Mucosa of descending colon (tissue), 3 donors: ENCODE results near the gene MC4R. TPM values are rescaled to one million over a fixed set of nuclear protein-coding genes. Genes with fewer than 3 reads are reported as not detected.

Source experiments
- ATAC-seq: fragments of 200-7000 bp; cut with Tn5 transposase; one replicate; pipeline ENCODE4 v1.9.1; 2020; ENCODE audit warnings: mild to moderate bottlenecking, moderate library complexity
- DNase-seq, 3 donors: peaks; one replicate each; pipeline ENCODE4 v3.0.0-alpha.2; 2020
- H3K36me3 ChIP-seq: fragments of 200-600 bp; one replicate; pipeline ENCODE4 v1.8.0; 2021; ENCODE audit warnings: low read depth, mild to moderate bottlenecking
- H3K4me1 ChIP-seq: fragments of 200-600 bp; one replicate; pipeline ENCODE4 v1.8.0; 2021; ENCODE audit warnings: low read depth, mild to moderate bottlenecking
- H3K4me3 ChIP-seq: fragments of 200-600 bp; one replicate; pipeline ENCODE4 v1.8.0; 2021; ENCODE audit warnings: mild to moderate bottlenecking
- H3K9me3 ChIP-seq: fragments of 200-600 bp; one replicate; pipeline ENCODE4 v1.8.0; 2021; ENCODE audit warnings: mild to moderate bottlenecking
- intact Hi-C, 2 donors: fragments of 100-400 bp; cut with DNase I in 1 of 2; cut with micrococcal nuclease in 1 of 2; formaldehyde crosslinking; loops; one replicate each; pipeline versions ENCODE4 v1.11.0 to v1.11.1; 2022; cut with DNase I, micrococcal nuclease
- total RNA-seq, 3 donors: library from RNA; stranded (reverse); fragmentation: NEBNext Ultra II Directional in 2 of 3; extraction: Animal tissue kit (Norgen Biotek cat#: 25700) in 2 of 3; gene quantifications; one replicate each; pipeline versions ENCODE4 v1.2.1 to v1.2.4, GENCODE V29; 2021 to 2023
- TF ChIP-seq, protein P1 (sequence below): fragments of 200-600 bp; IDR thresholded peaks from one replicate; pipeline ENCODE4 v1.8.0; 2022; ENCODE audit warnings: antibody characterized with exemption, mild to moderate bottlenecking
- donor health status: DM: no; HTN: no; CAD: no; lungs with moderate emphysema.
- donor health status: DM: no; HTN: no; CAD: no.
- donor health status: DM: no; HTN: yes; CAD: no.

The MC4R gene
- total RNA-seq, 3 donors from 2014 or later = not detected

DNA sequence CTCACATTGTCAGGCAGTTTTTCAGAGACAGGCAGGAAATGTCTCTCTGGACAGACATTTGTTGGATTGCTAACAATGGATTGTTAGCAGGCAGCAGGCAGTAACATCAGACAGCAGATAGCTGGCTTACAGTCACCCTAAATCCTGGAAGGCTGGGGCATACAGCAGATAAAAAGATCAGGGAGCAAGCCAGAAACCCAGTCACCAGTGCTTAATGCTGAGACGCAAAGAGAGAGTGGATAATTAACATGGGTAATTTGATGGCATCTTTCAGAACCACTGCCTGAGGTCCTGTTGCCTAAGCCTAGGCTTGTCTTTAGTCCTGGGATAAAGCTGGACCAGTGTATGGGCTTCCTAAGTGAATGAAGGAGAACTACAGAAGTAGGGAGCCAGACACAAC lies 22.4 kb downstream of the MC4R start:
- no peak for ATAC-seq
- Histone ChIP-seq H3K4me1 (no peaks in the 10 kb centered on the region), H3K9me3 (no peaks in the 10 kb centered on the region), H3K4me3 (no peak overlapping the region), H3K36me3 (no peaks in the 10 kb centered on the region)
- intact Hi-C loops = no loop called here
- no peak for DNase-seq
- TF ChIP-seq, protein P1, sequence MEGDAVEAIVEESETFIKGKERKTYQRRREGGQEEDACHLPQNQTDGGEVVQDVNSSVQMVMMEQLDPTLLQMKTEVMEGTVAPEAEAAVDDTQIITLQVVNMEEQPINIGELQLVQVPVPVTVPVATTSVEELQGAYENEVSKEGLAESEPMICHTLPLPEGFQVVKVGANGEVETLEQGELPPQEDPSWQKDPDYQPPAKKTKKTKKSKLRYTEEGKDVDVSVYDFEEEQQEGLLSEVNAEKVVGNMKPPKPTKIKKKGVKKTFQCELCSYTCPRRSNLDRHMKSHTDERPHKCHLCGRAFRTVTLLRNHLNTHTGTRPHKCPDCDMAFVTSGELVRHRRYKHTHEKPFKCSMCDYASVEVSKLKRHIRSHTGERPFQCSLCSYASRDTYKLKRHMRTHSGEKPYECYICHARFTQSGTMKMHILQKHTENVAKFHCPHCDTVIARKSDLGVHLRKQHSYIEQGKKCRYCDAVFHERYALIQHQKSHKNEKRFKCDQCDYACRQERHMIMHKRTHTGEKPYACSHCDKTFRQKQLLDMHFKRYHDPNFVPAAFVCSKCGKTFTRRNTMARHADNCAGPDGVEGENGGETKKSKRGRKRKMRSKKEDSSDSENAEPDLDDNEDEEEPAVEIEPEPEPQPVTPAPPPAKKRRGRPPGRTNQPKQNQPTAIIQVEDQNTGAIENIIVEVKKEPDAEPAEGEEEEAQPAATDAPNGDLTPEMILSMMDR = no peak

DNA sequence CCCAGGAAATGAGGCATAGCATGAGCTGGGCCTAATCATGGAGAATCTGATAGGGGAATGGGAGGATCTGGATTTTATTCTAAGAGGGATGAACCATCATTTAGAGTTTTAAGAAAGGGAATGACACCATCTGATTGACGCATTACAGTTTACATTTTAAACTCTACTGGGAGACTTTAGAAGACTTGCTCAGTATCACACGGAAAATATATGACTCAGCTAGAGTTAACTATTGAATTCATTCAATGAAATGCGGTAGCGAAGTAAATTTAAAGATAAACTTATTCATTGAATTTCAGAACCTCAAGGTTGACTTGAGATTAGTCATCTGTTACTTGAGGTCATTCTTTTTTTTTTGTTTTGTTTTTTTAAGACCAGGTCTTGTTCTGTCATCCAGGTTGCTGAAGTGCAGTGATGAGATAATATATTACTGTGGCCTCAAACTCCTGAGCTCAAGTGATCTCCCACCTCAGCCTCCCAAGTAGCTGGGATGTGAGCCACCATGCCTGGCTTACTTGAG lies 25.0 kb downstream of the MC4R start:
- intact Hi-C loops = no loop called here
- H3K4me1 ChIP-seq = no peaks in the 10 kb centered on the region
- ATAC-seq = no peak
- H3K36me3 ChIP-seq = no peaks in the 10 kb centered on the region
- TF ChIP-seq, protein P1 = no peak
- no peak for DNase-seq
- no peaks in the 10 kb centered on the region for H3K9me3 ChIP-seq
- H3K4me3 ChIP-seq = no peak overlapping the region

DNA sequence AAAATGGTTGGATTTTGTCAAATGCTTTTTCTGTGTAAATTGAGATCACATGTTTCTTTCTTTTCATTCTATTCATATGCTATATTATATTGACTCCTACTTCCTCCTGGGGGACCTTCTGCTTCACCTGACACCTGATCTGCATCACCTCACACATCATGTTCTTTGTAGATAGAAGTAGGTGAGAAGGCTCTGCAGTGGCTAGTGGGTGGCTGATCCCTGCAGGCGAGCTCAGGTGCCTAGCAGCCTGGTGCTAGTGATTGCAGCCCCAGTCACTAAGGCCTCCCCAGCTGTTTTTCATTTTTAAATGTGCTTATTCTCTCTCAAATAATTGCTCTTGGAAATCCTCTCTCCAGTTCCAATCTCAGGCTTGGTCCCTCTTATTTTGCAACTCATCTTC lies 33.6 kb downstream of the MC4R start:
- no peaks in the 10 kb centered on the region for H3K36me3 ChIP-seq
- intact Hi-C loops = no loop called here
- no peaks in the 10 kb centered on the region for H3K4me1 ChIP-seq
- H3K9me3 ChIP-seq = no peaks in the 10 kb centered on the region
- no peak for DNase-seq
- H3K4me3 ChIP-seq = no peak overlapping the region
- no peak for ATAC-seq
- TF ChIP-seq, protein P1 = no peak

DNA sequence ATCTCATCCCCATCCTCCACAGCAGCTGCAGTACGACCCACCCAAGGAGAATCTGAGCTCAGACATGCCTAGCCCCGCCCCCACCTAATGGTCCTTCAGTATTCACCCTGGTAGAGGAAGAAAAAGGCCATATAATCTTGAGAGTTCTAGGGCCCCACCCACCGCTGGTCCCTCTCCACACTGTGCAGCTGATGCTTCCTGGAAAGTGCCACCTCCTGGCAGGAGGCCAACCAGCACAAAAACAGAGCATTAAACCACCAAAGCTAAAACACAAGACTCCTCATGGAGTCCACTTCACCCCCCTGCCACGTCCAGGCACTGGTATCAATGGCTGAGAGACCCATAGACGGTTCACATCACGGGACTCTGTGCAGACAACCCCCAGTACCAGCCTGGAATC lies 40.7 kb downstream of the MC4R start:
- Histone ChIP-seq H3K4me1 (no peaks in the 10 kb centered on the region), H3K4me3 (no peak overlapping the region), H3K36me3 (no peaks in the 10 kb centered on the region), H3K9me3 (no peaks in the 10 kb centered on the region)
- DNase-seq = peak in 2 of 3 donors; percentile 1 to 29
- TF ChIP-seq, protein P1 = no peak
- intact Hi-C loops = no loop called here
- ATAC-seq = no peak

DNA sequence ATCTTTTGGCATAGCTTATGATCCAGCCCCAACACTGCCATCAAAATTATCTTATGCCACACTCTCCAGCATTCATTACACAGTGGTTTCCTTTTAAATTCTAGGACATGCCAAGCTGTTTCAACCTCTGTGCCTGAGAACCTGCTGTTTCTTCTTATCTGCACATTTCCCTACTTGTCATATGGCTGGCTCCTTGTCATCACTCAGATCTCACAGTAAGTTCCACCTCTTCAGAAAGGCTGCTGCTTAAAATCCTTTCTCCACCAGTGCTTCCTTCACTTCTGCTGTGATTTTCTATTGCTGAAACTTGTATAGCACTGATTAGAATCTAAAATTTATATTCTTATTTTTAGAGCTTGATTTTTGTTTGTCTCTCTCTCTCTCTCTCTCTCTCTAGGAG lies 43.4 kb downstream of the MC4R start:
- TF ChIP-seq, protein P1 = no peak
- intact Hi-C loops = no loop called here
- Histone ChIP-seq H3K36me3 (no peaks in the 10 kb centered on the region), H3K9me3 (no peaks in the 10 kb centered on the region), H3K4me3 (no peak overlapping the region), H3K4me1 (no peaks in the 10 kb centered on the region)
- DNase-seq = no peak
- ATAC-seq = no peak

DNA sequence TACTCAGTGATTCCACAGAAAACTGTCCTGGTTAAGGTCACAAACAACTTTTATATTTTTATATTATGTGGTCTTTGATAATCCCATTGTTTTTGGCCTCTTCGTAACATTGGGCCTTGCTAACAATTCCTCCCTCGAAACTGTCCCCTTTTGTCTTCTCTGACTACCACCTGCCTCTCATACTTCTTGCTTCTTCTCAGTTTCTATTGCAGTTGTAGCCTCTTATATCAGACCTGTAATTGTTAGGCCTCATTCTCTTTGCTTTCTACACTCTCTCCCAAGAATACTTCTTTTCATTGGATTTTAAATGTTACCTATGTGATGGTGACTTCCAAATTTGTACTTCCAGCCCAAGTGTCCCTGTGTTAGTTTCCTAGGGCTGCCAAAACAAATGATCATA lies 44.7 kb downstream of the MC4R start:
- no peak for DNase-seq
- TF ChIP-seq, protein P1 = no peak
- no peak overlapping the region for H3K4me3 ChIP-seq
- no peak for ATAC-seq
- intact Hi-C loops = no loop called here
- H3K9me3 ChIP-seq = no peaks in the 10 kb centered on the region
- H3K4me1 ChIP-seq = no peaks in the 10 kb centered on the region
- H3K36me3 ChIP-seq = no peaks in the 10 kb centered on the region
